ENCODE data around the gene FBRSL1. TPM values are rescaled to one million over a fixed set of nuclear protein-coding genes. Genes with fewer than 3 reads are reported as not detected.

FBRSL1 gene
- total RNA-seq, 2 donors from 2014 or later = 79.3 to 86.3 TPM

GRCh38 chr12:132495165-132495544 is 5.2 kb downstream of the FBRSL1 start:
- DNase-seq (no peak), ATAC-seq (no peak)
- Mint-ChIP-seq H3K27me3 (no peaks in the 10 kb centered on the region), H3K4me1 (peaks cover 47% of the 10 kb centered on the region), H3K4me3 (peak overlapping the region; percentile 9), H3K36me3 (ENCODE audit: low read depth) (no peaks in the 10 kb centered on the region), H3K27ac (no peak overlapping the region)
- H3K9me3 ChIP-seq (ENCODE audit: control insufficient read depth, low read length, poor library complexity, severe bottlenecking) = no peaks in the 10 kb centered on the region

- peaks cover 51% of the 10 kb centered on the region for H3K4me1 Mint-ChIP-seq
- H3K9me3 ChIP-seq (ENCODE audit: control insufficient read depth, low read length, poor library complexity, severe bottlenecking) = no peaks in the 10 kb centered on the region
- no peaks in the 10 kb centered on the region for H3K27me3 Mint-ChIP-seq
- peak overlapping the region; percentile 43 for H3K4me3 Mint-ChIP-seq
- DNase-seq = no peak
- H3K36me3 Mint-ChIP-seq (ENCODE audit: low read depth) = no peaks in the 10 kb centered on the region
- H3K27ac Mint-ChIP-seq = peak overlapping the region; percentile 77
- ATAC-seq = no peak
Observed at GRCh38 chr12:132495629-132496357, 5.8 kb downstream of the FBRSL1 start.

GRCh38 chr12:132496358-132496669 is 6.4 kb downstream of the FBRSL1 start:
- H3K9me3 ChIP-seq (ENCODE audit: control insufficient read depth, low read length, poor library complexity, severe bottlenecking) = no peaks in the 10 kb centered on the region
- peak overlapping the region; percentile 77 for H3K27ac Mint-ChIP-seq
- no peak for ATAC-seq

GRCh38 chr12:132496710-132497109 is 6.8 kb downstream of the FBRSL1 start:
- Mint-ChIP-seq H3K4me3 (peak overlapping the region; percentile 43), H3K27ac (peak overlapping the region; percentile 77), H3K4me1 (peaks cover 53% of the 10 kb centered on the region), H3K36me3 (ENCODE audit: low read depth) (no peaks in the 10 kb centered on the region), H3K27me3 (no peaks in the 10 kb centered on the region)
- no peaks in the 10 kb centered on the region for H3K9me3 ChIP-seq (ENCODE audit: control insufficient read depth, low read length, poor library complexity, severe bottlenecking)
- ATAC-seq (no peak), DNase-seq (no peak)

More at GRCh38 chr12:132496358-132496669, 6.4 kb downstream of the FBRSL1 start:
- H3K4me3 Mint-ChIP-seq = peak overlapping the region; percentile 43
- H3K27me3 Mint-ChIP-seq = no peaks in the 10 kb centered on the region
- peaks cover 53% of the 10 kb centered on the region for H3K4me1 Mint-ChIP-seq
- no peaks in the 10 kb centered on the region for H3K36me3 Mint-ChIP-seq (ENCODE audit: low read depth)
- DNase-seq = no peak

GRCh38 chr12:132497514-132498405 is 7.8 kb downstream of the FBRSL1 start:
- Mint-ChIP-seq H3K4me3 (no peak overlapping the region), H3K27me3 (no peaks in the 10 kb centered on the region), H3K27ac (peak overlapping the region; percentile 77), H3K4me1 (peaks cover 47% of the 10 kb centered on the region), H3K36me3 (ENCODE audit: low read depth) (no peaks in the 10 kb centered on the region)
- no peaks in the 10 kb centered on the region for H3K9me3 ChIP-seq (ENCODE audit: control insufficient read depth, low read length, poor library complexity, severe bottlenecking)
- DNase-seq (no peak), ATAC-seq (no peak)

- DNase-seq = no peak
- no peak for ATAC-seq
- no peaks in the 10 kb centered on the region for H3K9me3 ChIP-seq (ENCODE audit: control insufficient read depth, low read length, poor library complexity, severe bottlenecking)
- Mint-ChIP-seq H3K27me3 (no peaks in the 10 kb centered on the region), H3K4me1 (peaks cover 48% of the 10 kb centered on the region), H3K4me3 (no peak overlapping the region), H3K36me3 (ENCODE audit: low read depth) (no peaks in the 10 kb centered on the region), H3K27ac (no peak overlapping the region)
Observed at GRCh38 chr12:132498931-132499330, 9.0 kb downstream of the FBRSL1 start.

GRCh38 chr12:132500142-132500855 is 10.3 kb downstream of the FBRSL1 start:
- peaks cover 43% of the 10 kb centered on the region for H3K4me1 Mint-ChIP-seq
- ATAC-seq (no peak), DNase-seq (no peak)
- no peaks in the 10 kb centered on the region for H3K27me3 Mint-ChIP-seq
- H3K36me3 Mint-ChIP-seq (ENCODE audit: low read depth) = no peaks in the 10 kb centered on the region
- H3K9me3 ChIP-seq (ENCODE audit: control insufficient read depth, low read length, poor library complexity, severe bottlenecking) = no peaks in the 10 kb centered on the region
- H3K27ac Mint-ChIP-seq = peak overlapping the region; percentile 57
- H3K4me3 Mint-ChIP-seq = no peak overlapping the region

- Mint-ChIP-seq H3K36me3 (ENCODE audit: low read depth) (no peaks in the 10 kb centered on the region), H3K4me3 (no peak overlapping the region), H3K27me3 (no peaks in the 10 kb centered on the region), H3K27ac (peak overlapping the region; percentile 57), H3K4me1 (peaks cover 47% of the 10 kb centered on the region)
- DNase-seq = no peak
- H3K9me3 ChIP-seq (ENCODE audit: control insufficient read depth, low read length, poor library complexity, severe bottlenecking) = no peaks in the 10 kb centered on the region
- ATAC-seq = no peak
Observed at GRCh38 chr12:132500856-132501180, 10.9 kb downstream of the FBRSL1 start.

GRCh38 chr12:132501204-132501940 is 11.4 kb downstream of the FBRSL1 start:
- no peaks in the 10 kb centered on the region for H3K27me3 Mint-ChIP-seq
- no peaks in the 10 kb centered on the region for H3K9me3 ChIP-seq (ENCODE audit: control insufficient read depth, low read length, poor library complexity, severe bottlenecking)
- ATAC-seq = no peak
- H3K36me3 Mint-ChIP-seq (ENCODE audit: low read depth) = no peaks in the 10 kb centered on the region
- no peak for DNase-seq
- H3K4me1 Mint-ChIP-seq = peaks cover 48% of the 10 kb centered on the region
- peak overlapping the region; percentile 75 for H3K27ac Mint-ChIP-seq
- no peak overlapping the region for H3K4me3 Mint-ChIP-seq

- no peaks in the 10 kb centered on the region for H3K27me3 Mint-ChIP-seq
- no peak overlapping the region for H3K4me3 Mint-ChIP-seq
- ATAC-seq (no peak), DNase-seq (no peak)
- H3K27ac Mint-ChIP-seq = peak overlapping the region; percentile 75
- no peaks in the 10 kb centered on the region for H3K9me3 ChIP-seq (ENCODE audit: control insufficient read depth, low read length, poor library complexity, severe bottlenecking)
- H3K4me1 Mint-ChIP-seq = peaks cover 48% of the 10 kb centered on the region
- H3K36me3 Mint-ChIP-seq (ENCODE audit: low read depth) = no peaks in the 10 kb centered on the region
Observed at GRCh38 chr12:132502149-132502881, 12.4 kb downstream of the FBRSL1 start.

- peaks cover 49% of the 10 kb centered on the region for H3K4me1 Mint-ChIP-seq
- DNase-seq = no peak
- no peaks in the 10 kb centered on the region for H3K9me3 ChIP-seq (ENCODE audit: control insufficient read depth, low read length, poor library complexity, severe bottlenecking)
- no peaks in the 10 kb centered on the region for H3K27me3 Mint-ChIP-seq
- no peaks in the 10 kb centered on the region for H3K36me3 Mint-ChIP-seq (ENCODE audit: low read depth)
- no peak for ATAC-seq
- H3K4me3 Mint-ChIP-seq = no peak overlapping the region
- H3K27ac Mint-ChIP-seq = peak overlapping the region; percentile 72
Observed at GRCh38 chr12:132502882-132503193, 12.9 kb downstream of the FBRSL1 start.

- Mint-ChIP-seq H3K4me1 (peaks cover 49% of the 10 kb centered on the region), H3K27ac (peak overlapping the region; percentile 72), H3K4me3 (peak overlapping the region; percentile 39), H3K27me3 (no peaks in the 10 kb centered on the region), H3K36me3 (ENCODE audit: low read depth) (no peaks in the 10 kb centered on the region)
- DNase-seq (no peak), ATAC-seq (no peak)
- H3K9me3 ChIP-seq (ENCODE audit: control insufficient read depth, low read length, poor library complexity, severe bottlenecking) = no peaks in the 10 kb centered on the region
Observed at GRCh38 chr12:132503618-132504204, 13.8 kb downstream of the FBRSL1 start.
